ENCODE data around the gene C22orf23. TPM values are rescaled to one million over a fixed set of nuclear protein-coding genes. Genes with fewer than 3 reads are reported as not detected.

The C22orf23 gene
- total and polyA plus RNA-seq, 2 of the 13 experiments (the other 11 are each of a cell fraction or from before 2014, with no cell fraction given) = 0.21 to 0.24 TPM

GRCh38 chr22:37953437-37954179, at the start of gene C22orf23, which contains the start of gene POLR2F (continued):
- TF ChIP-seq ZNF574 (CRISPR knock-in tag; IDR thresholded peaks at IDR 0.05) (peak; percentile 72), SIX1 (CRISPR knock-in tag; IDR thresholded peaks at IDR 0.05; ENCODE audit: borderline replicate concordance) (no peak), ZBTB14 (CRISPR knock-in tag; IDR thresholded peaks at IDR 0.05) (no peak), NONO (IDR thresholded peaks at IDR 0.05) (no peak), NONO (CRISPR knock-in tag; conservative IDR thresholded peaks at IDR 0.05) (peak; percentile 58), ZNF276 (CRISPR knock-in tag; IDR thresholded peaks at IDR 0.05; ENCODE audit: low read depth) (no peak), GATAD1 (CRISPR knock-in tag; IDR thresholded peaks at IDR 0.05) (peak; percentile 93), HBP1 (CRISPR knock-in tag; IDR thresholded peaks at IDR 0.05; ENCODE audit: low read depth) (no peak; the same call in 1 of the 2 replicates), ZSCAN5A (CRISPR knock-in tag; IDR thresholded peaks at IDR 0.05; ENCODE audit: borderline replicate concordance) (no peak), NCOA1 (CRISPR knock-in tag; IDR thresholded peaks at IDR 0.05) (peak; percentile 24; the same call in 1 of the 2 replicates), ZNF547 (CRISPR knock-in tag; IDR thresholded peaks at IDR 0.05) (no peak), SALL2 (CRISPR knock-in tag; IDR thresholded peaks at IDR 0.05) (peak; percentile 92), MXD1 (CRISPR knock-in tag; IDR thresholded peaks at IDR 0.05) (peak; percentile 85), MEIS1 (CRISPR knock-in tag; IDR thresholded peaks at IDR 0.05; ENCODE audit: borderline replicate concordance) (peak; percentile 46; the same call in 1 of the 2 replicates), TOE1 (CRISPR knock-in tag; IDR thresholded peaks at IDR 0.05) (no peak), ZC3H4 (CRISPR knock-in tag; IDR thresholded peaks at IDR 0.05; ENCODE audit: borderline replicate concordance) (no peak), ZNF784 (CRISPR knock-in tag; IDR thresholded peaks at IDR 0.05; ENCODE audit: borderline replicate concordance) (peak; percentile 61; the same call in 1 of the 2 replicates), ZNF17 (CRISPR knock-in tag; IDR thresholded peaks at IDR 0.05) (no peak)

Measured in HepG2 (cell line).